LNCAP (cell line): ENCODE results near the gene ERN1.

Source experiments
- CTCF ChIP-seq: fragments of 450-650 bp; IDR thresholded peaks from 2 replicates; pipeline ENCODE4 v1.5.1; 2017; ENCODE audit warnings: mild to moderate bottlenecking

The ERN1 gene

GRCh38 chr17:64129515-64129764 is 504 bp downstream of the ERN1 start:
- TF ChIP-seq CTCF, result no peak

- TF ChIP-seq CTCF, result no peak
These were observed 993 bp downstream of the ERN1 start for GRCh38 chr17:64128787-64129514.

- TF ChIP-seq CTCF, result no peak
These were observed 3.0 kb downstream of the ERN1 start for GRCh38 chr17:64126918-64127317.

GRCh38 chr17:64125937-64126336 is 4.0 kb downstream of the ERN1 start:
- no peak for TF ChIP-seq CTCF

GRCh38 chr17:64124609-64125008 is 5.3 kb downstream of the ERN1 start:
- no peak for TF ChIP-seq CTCF

- TF ChIP-seq CTCF, result no peak
These were observed 6.8 kb downstream of the ERN1 start for GRCh38 chr17:64123114-64123513.

GRCh38 chr17:64120159-64120810 is 9.7 kb downstream of the ERN1 start:
- no peak for TF ChIP-seq CTCF
